Activated naive CD8-positive, alpha-beta T cell (primary cell): Measurements from ENCODE around the gene COL11A2.

Experiments used
- H3K27ac Mint-ChIP-seq: one replicate; pipeline ENCODE4 v1.8.0; 2021; ENCODE audit warnings: mixed read lengths
- H3K27me3 Mint-ChIP-seq: one replicate; pipeline ENCODE4 v1.8.0; 2021; ENCODE audit warnings: mixed read lengths
- H3K36me3 Mint-ChIP-seq: one replicate; pipeline ENCODE4 v1.8.0; 2021; ENCODE audit warnings: mixed read lengths
- H3K4me1 Mint-ChIP-seq: one replicate; pipeline ENCODE4 v1.8.0; 2021; ENCODE audit warnings: low read depth, mixed read lengths
- H3K4me3 Mint-ChIP-seq: one replicate; pipeline ENCODE4 v1.8.0; 2021; ENCODE audit warnings: mild to moderate bottlenecking, mixed read lengths
- H3K9me3 Mint-ChIP-seq: one replicate; pipeline ENCODE4 v1.8.0; 2021; ENCODE audit warnings: low read depth, mixed read lengths

The COL11A2 gene

GRCh38 chr6:33201935-33202334, 9.7 kb upstream of the COL11A2 start:
- H3K9me3 Mint-ChIP-seq, result no peaks in the 10 kb centered on the region
- peaks cover 74% of the 10 kb centered on the region for H3K4me1 Mint-ChIP-seq
- H3K27ac Mint-ChIP-seq, result peak overlapping the region; percentile 100
- H3K27me3 Mint-ChIP-seq, result no peaks in the 10 kb centered on the region
- peak overlapping the region; percentile 99 for H3K4me3 Mint-ChIP-seq
- H3K36me3 Mint-ChIP-seq, result peaks cover 8% of the 10 kb centered on the region

DNA sequence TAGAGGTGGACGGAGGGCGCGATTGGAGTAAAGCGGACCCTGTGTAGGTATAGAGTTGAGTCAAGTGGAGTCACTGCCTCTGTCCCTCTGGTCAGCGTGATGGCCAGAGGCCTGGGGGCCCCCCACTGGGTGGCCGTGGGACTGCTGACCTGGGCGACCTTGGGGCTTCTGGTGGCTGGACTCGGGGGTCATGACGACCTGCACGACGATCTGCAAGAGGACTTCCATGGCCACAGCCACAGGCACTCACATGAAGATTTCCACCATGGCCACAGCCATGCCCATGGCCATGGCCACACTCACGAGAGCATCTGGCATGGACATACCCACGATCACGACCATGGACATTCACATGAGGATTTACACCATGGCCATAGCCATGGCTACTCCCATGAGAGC, 8.9 kb upstream of the COL11A2 start:
- peak overlapping the region; percentile 100 for H3K27ac Mint-ChIP-seq
- H3K27me3 Mint-ChIP-seq, result no peaks in the 10 kb centered on the region
- peak overlapping the region; percentile 99 for H3K4me3 Mint-ChIP-seq
- H3K4me1 Mint-ChIP-seq, result peaks cover 72% of the 10 kb centered on the region
- peaks cover 8% of the 10 kb centered on the region for H3K36me3 Mint-ChIP-seq
- H3K9me3 Mint-ChIP-seq, result no peaks in the 10 kb centered on the region

GRCh38 chr6:33200219-33201146, 8.2 kb upstream of the COL11A2 start, which contains the start of the genes RXRB and SLC39A7:
Gene RXRB (minus strand): TSS chr6:33200665. CDS start chr6:33200476, 189 bp downstream.
Gene SLC39A7 (plus strand): TSS chr6:33200867. CDS start chr6:33201246, 379 bp downstream.
- Mint-ChIP-seq H3K9me3 (no peaks in the 10 kb centered on the region), H3K27me3 (no peaks in the 10 kb centered on the region), H3K36me3 (peaks cover 8% of the 10 kb centered on the region), H3K4me1 (peaks cover 68% of the 10 kb centered on the region), H3K4me3 (peak within 1 kb of the TSS; percentile 99), H3K27ac (peak within 1 kb of the TSS; percentile 100)

GRCh38 chr6:33199687-33200218, 7.5 kb upstream of the COL11A2 start:
- Mint-ChIP-seq H3K36me3 (peaks cover 9% of the 10 kb centered on the region), H3K4me1 (peaks cover 64% of the 10 kb centered on the region), H3K9me3 (no peaks in the 10 kb centered on the region), H3K4me3 (peak overlapping the region; percentile 99), H3K27me3 (no peaks in the 10 kb centered on the region), H3K27ac (peak overlapping the region; percentile 93)

GRCh38 chr6:33198853-33199436, 6.7 kb upstream of the COL11A2 start:
- no peaks in the 10 kb centered on the region for H3K9me3 Mint-ChIP-seq
- H3K4me1 Mint-ChIP-seq, result peaks cover 61% of the 10 kb centered on the region
- no peaks in the 10 kb centered on the region for H3K27me3 Mint-ChIP-seq
- H3K4me3 Mint-ChIP-seq, result peak overlapping the region; percentile 99
- peaks cover 7% of the 10 kb centered on the region for H3K36me3 Mint-ChIP-seq
- peak overlapping the region; percentile 93 for H3K27ac Mint-ChIP-seq

GRCh38 chr6:33198159-33198852, 6.0 kb upstream of the COL11A2 start:
- peak overlapping the region; percentile 99 for H3K4me3 Mint-ChIP-seq
- H3K9me3 Mint-ChIP-seq, result no peaks in the 10 kb centered on the region
- peak overlapping the region; percentile 79 for H3K27ac Mint-ChIP-seq
- no peaks in the 10 kb centered on the region for H3K27me3 Mint-ChIP-seq
- H3K36me3 Mint-ChIP-seq, result peaks cover 7% of the 10 kb centered on the region
- H3K4me1 Mint-ChIP-seq, result peaks cover 60% of the 10 kb centered on the region

DNA sequence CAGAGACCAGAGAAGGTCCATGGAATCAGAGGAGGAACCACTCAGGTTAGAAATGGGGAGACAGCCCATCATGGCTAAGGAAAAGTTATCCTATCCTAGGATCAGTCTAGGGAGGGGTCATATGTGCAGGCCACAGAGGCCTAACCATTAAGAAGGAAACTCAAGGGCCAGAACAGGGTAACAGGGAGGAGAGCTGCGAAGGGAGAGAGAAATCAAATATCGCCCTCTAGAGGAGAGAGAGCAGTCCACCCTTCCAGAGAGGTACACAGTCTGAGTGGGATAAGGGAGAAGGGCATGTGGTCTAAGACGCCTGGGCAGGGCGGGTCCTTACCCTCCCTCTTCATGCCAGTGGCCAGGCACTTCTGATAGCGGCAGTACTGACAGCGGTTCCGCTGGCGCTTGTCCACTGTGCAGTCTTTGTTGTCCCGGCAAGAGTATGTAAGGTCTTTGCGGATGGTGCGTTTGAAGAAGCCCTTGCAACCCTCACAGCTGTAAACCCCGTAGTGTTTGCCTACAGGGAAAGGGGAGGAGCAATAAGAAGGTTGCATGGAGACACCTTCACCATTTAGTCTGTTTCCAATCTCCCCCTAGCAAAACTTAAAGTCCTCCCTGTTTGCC, 5.3 kb upstream of the COL11A2 start:
- no peaks in the 10 kb centered on the region for H3K9me3 Mint-ChIP-seq
- no peaks in the 10 kb centered on the region for H3K27me3 Mint-ChIP-seq
- peaks cover 56% of the 10 kb centered on the region for H3K4me1 Mint-ChIP-seq
- H3K4me3 Mint-ChIP-seq, result peak overlapping the region; percentile 71
- peaks cover 5% of the 10 kb centered on the region for H3K36me3 Mint-ChIP-seq
- H3K27ac Mint-ChIP-seq, result peak overlapping the region; percentile 69

DNA sequence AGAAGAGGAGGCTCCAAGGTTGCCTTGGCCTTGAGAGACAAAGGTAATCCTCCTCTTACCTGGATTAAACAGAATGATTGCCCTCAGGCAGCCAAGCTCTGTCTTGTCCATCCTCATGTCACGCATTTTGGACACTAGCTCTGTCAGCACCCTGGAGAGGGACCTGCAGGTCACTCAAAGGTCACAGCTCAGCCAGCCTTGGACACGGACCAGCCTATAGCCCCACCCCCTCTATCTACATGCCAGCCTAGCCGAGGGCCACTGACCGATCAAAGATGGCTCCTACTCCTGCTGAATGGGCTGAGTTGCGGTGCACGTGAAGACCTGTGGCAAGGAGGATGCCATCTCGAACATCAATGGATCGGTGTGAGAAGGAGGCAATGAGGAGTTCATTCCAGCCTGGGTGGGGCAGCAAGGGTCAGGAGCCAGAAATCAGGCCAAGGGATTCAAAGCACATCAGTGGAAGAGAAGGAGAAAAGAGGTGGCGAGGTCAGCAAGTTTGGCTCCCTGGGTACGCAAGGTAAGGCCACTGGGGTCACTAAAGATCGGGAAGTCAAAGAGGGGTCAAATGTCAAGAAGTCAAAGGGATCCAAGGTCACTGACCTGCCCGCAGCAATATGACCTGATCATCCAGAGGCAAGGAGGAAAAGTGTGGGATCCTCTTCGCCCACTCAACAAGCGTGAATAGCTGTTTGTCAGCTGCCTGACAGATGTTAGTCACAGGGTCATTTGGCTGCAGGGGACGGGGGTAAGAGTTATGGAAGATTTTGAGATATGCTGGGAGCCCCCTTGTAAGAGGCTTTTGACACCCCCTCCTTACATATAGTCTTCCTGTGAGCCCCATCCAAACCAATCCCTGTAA, 3.3 kb upstream of the COL11A2 start:
- H3K9me3 Mint-ChIP-seq, result no peaks in the 10 kb centered on the region
- H3K27ac Mint-ChIP-seq, result peak overlapping the region; percentile 79
- peaks cover 46% of the 10 kb centered on the region for H3K4me1 Mint-ChIP-seq
- H3K36me3 Mint-ChIP-seq, result peaks cover 2% of the 10 kb centered on the region
- peaks cover 3% of the 10 kb centered on the region for H3K27me3 Mint-ChIP-seq
- H3K4me3 Mint-ChIP-seq, result no peak overlapping the region

GRCh38 chr6:33194431-33194979, 2.2 kb upstream of the COL11A2 start:
- no peak overlapping the region for H3K4me3 Mint-ChIP-seq
- H3K4me1 Mint-ChIP-seq, result peaks cover 44% of the 10 kb centered on the region
- no peaks in the 10 kb centered on the region for H3K9me3 Mint-ChIP-seq
- H3K27ac Mint-ChIP-seq, result peak overlapping the region; percentile 61
- peaks cover 4% of the 10 kb centered on the region for H3K36me3 Mint-ChIP-seq
- H3K27me3 Mint-ChIP-seq, result peaks cover 8% of the 10 kb centered on the region

- no peaks in the 10 kb centered on the region for H3K9me3 Mint-ChIP-seq
- H3K27me3 Mint-ChIP-seq, result peaks cover 8% of the 10 kb centered on the region
- peaks cover 4% of the 10 kb centered on the region for H3K36me3 Mint-ChIP-seq
- peak overlapping the region; percentile 41 for H3K27ac Mint-ChIP-seq
- peak overlapping the region; percentile 63 for H3K4me3 Mint-ChIP-seq
- H3K4me1 Mint-ChIP-seq, result peaks cover 37% of the 10 kb centered on the region
Measured at GRCh38 chr6:33193619-33194018, 1.4 kb upstream of the COL11A2 start.

GRCh38 chr6:33192671-33193602, 670 bp upstream of the COL11A2 start:
- Mint-ChIP-seq H3K9me3 (no peaks in the 10 kb centered on the region), H3K36me3 (peaks cover 4% of the 10 kb centered on the region), H3K27me3 (peaks cover 8% of the 10 kb centered on the region), H3K4me1 (peaks cover 30% of the 10 kb centered on the region), H3K4me3 (peak overlapping the region; percentile 85), H3K27ac (peak overlapping the region; percentile 41)

GRCh38 chr6:33191383-33192104, 723 bp downstream of the COL11A2 start:
- Mint-ChIP-seq H3K36me3 (peaks cover 8% of the 10 kb centered on the region), H3K4me3 (peak overlapping the region; percentile 46), H3K4me1 (peaks cover 24% of the 10 kb centered on the region), H3K9me3 (no peaks in the 10 kb centered on the region), H3K27me3 (peaks cover 10% of the 10 kb centered on the region), H3K27ac (no peak overlapping the region)
